Activated CD4-positive, alpha-beta memory T cell treated with anti-CD3 and anti-CD28 coated beads, Interleukin-2, amount 10 ng/mL, durations not matched to agents 7 days and 5 days (primary cell): ENCODE results near the gene CLCN1. TPM values are rescaled to one million over a fixed set of nuclear protein-coding genes. Genes with fewer than 3 reads are reported as not detected.
A peak's percentile ranks its signal among the peaks of the same experiment; 100 is the strongest.

Experiments used
- CTCF ChIA-PET: fragments of 350-600 bp; sonication (Branson Sonifier 250); formaldehyde crosslinking; loops from one replicate; lab custom pipeline; 2021; ENCODE audit warnings: antibody characterized with exemption, inconsistent platforms; lab: Charles Lee
- POLR2A ChIA-PET: fragments of 350-600 bp; sonication (Branson Sonifier 250); formaldehyde crosslinking; loops from one replicate; lab custom pipeline; 2021; ENCODE audit warnings: antibody characterized with exemption; lab: Charles Lee
- DNase-seq: peaks from one replicate; pipeline ENCODE4 v3.0.0-alpha.2; 2020
- H3K27ac Mint-ChIP-seq: one replicate; pipeline ENCODE4 v1.8.0; 2021; ENCODE audit warnings: mild to moderate bottlenecking, mixed read lengths
- H3K27me3 Mint-ChIP-seq: one replicate; pipeline ENCODE4 v1.8.0; 2021; ENCODE audit warnings: mixed read lengths
- H3K36me3 Mint-ChIP-seq: one replicate; pipeline ENCODE4 v1.8.0; 2021; ENCODE audit warnings: low read depth, mixed read lengths
- H3K4me1 Mint-ChIP-seq: one replicate; pipeline ENCODE4 v1.8.0; 2021; ENCODE audit warnings: mixed read lengths
- H3K4me3 Mint-ChIP-seq: one replicate; pipeline ENCODE4 v1.8.0; 2021; ENCODE audit warnings: mild to moderate bottlenecking, mixed read lengths
- H3K9me3 Mint-ChIP-seq: one replicate; pipeline ENCODE4 v1.8.0; 2021; ENCODE audit warnings: mixed read lengths
- total RNA-seq, 2 experiments: library from RNA; stranded (reverse); gene quantifications; one replicate each; pipeline ENCODE4 v1.2.3, GENCODE V29; 2021

CLCN1 gene
- total RNA-seq, 2 experiments from 2014 or later: 0.10 TPM; not detected in 1

DNA sequence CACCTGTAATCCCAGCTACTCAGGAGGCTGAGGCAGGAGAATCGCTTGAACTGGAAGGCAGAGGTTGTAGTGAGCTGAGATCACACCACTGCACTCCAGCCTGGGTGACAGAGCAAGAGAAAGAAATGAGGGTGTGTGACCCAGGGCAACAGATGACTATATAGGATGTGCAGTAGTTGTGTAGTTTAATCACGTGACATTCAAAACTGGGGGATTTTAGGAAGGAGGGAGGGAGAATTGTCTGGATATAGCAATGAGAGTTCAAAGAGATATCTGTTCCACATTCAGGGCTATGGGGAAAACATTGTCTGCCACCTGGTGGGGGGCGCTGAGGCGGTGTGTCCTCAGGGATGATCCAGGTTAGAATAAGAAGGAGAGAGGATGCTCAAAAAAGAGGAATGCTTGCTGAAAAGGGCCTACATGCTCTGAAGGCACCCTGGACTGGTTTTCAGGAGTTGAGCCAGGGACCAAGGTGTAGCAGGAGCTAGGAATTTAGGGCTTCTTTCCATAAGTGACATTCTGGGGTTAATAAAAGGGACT is 57.4 kb downstream of the CLCN1 start:
- no peaks in the 10 kb centered on the region for H3K27me3 Mint-ChIP-seq
- no peak overlapping the region for H3K27ac Mint-ChIP-seq
- POLR2A ChIA-PET: no interaction called here
- H3K4me1 Mint-ChIP-seq: peaks cover 63% of the 10 kb centered on the region
- H3K36me3 Mint-ChIP-seq: peaks cover 5% of the 10 kb centered on the region
- CTCF ChIA-PET: interaction anchor here (2.0 kb wide), 1 partner anchor 28 kb away, joined by 6 read pairs; no protein-coding TSS in a partner anchor
- no peak overlapping the region for H3K4me3 Mint-ChIP-seq
- no peaks in the 10 kb centered on the region for H3K9me3 Mint-ChIP-seq
- DNase-seq: no peak

DNA sequence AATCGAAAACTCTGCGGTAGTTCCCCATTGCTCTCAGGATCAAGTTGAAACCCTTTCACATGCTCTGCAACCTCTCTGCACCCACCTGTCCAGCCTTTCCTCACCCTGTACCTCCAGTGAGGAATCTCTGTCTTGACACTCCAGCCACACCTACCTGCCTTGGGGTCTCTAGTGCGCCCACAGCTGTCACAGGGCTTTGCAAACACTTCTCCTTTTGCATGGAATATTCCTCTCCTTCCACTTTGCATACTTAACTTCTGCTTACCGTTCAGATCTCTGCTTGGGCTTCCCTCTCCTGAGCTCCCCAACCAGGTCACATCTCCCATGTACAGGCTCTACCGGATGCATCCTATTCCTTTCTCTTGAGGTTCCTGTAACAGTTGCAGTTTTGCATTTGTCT is 58.6 kb downstream of the CLCN1 start:
- H3K27me3 Mint-ChIP-seq: no peaks in the 10 kb centered on the region
- ChIA-PET CTCF (interaction anchor here (1.1 to 2.7 kb wide), 8 partner anchors 9 to 159 kb away, joined by 3 to 14 read pairs (median 8); partner anchors contain the start of gene CASP2), POLR2A (interaction anchor here (0.7 to 2.6 kb wide), 8 partner anchors 10 to 111 kb away, joined by 3 to 12 read pairs (median 6); partner anchors contain the start of gene GSTK1)
- H3K4me1 Mint-ChIP-seq: peaks cover 76% of the 10 kb centered on the region
- peaks cover 5% of the 10 kb centered on the region for H3K36me3 Mint-ChIP-seq
- no peak for DNase-seq
- H3K4me3 Mint-ChIP-seq: no peak overlapping the region
- H3K27ac Mint-ChIP-seq: peak overlapping the region; percentile 90
- H3K9me3 Mint-ChIP-seq: no peaks in the 10 kb centered on the region

DNA sequence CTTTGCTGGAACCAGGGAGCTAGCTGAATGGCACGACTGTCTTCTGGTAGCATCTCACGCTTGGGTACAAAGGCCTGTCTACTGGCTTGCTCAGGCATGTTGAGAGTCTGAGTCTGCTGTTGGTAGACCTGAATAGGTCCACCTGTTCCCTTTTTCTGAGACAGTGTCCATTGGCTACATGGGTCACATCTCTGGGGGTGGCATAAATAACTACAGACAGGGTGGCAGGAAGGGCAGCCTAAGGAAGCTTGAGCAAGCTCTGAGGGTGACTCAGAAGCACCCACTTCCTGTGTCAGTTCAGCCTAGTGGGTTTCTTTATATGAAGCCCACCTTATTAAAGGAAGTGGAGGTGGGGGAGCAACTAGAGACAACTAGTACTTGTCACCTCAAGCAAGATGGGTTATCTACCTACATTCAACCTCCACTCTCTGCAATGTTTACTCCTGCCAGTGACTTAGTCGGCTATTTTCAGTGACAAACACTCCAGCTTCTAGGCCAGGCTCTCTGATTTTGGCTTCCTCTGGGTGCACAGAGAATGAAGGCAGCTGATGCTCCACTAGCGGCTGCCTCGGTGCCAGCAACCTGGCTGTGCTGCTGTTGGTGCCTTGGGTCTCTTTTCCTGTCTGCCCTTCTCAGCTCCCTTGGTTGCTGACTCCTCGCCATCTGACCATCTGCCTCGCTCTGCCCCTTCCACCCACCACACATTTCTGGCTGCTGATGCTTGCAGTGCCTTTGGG is 59.6 kb downstream of the CLCN1 start:
- H3K4me3 Mint-ChIP-seq: no peak overlapping the region
- no peaks in the 10 kb centered on the region for H3K9me3 Mint-ChIP-seq
- POLR2A ChIA-PET: interaction anchor here (0.6 to 2.6 kb wide), 14 partner anchors 9 to 135 kb away, joined by 3 to 12 read pairs (median 4); partner anchors contain the start of genes CASP2 and GSTK1
- H3K36me3 Mint-ChIP-seq: peaks cover 5% of the 10 kb centered on the region
- peak; percentile 56 for DNase-seq
- H3K27ac Mint-ChIP-seq: peak overlapping the region; percentile 90
- H3K4me1 Mint-ChIP-seq: peaks cover 79% of the 10 kb centered on the region
- CTCF ChIA-PET: interaction anchor here (0.6 to 2.7 kb wide), 15 partner anchors 8 to 591 kb away, joined by 3 to 14 read pairs (median 3); partner anchors contain the start of gene CASP2
- no peaks in the 10 kb centered on the region for H3K27me3 Mint-ChIP-seq

DNA sequence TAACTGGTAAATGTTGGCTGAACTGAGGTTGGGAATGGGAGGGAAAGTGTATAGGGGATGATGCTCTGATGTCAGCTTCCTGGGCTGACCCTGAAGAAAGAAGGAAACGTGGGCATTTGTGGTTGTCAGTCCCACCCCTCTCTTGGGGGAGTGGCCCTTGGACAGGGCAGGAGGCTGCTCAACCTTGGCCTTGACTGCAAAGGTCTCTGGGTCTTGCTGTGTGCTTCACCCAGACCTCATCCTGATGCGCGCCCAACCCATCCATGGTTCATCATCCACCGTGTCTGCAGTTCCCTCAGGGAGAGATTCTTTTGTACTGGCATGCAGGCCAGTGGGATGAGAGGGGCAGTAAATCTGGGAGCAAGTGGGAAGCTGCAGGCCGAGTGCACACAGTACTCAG is 60.5 kb downstream of the CLCN1 start:
- Mint-ChIP-seq H3K4me1 (peaks cover 74% of the 10 kb centered on the region), H3K4me3 (no peak overlapping the region), H3K36me3 (peaks cover 5% of the 10 kb centered on the region), H3K27ac (peak overlapping the region; percentile 90), H3K9me3 (no peaks in the 10 kb centered on the region), H3K27me3 (no peaks in the 10 kb centered on the region)
- no peak for DNase-seq
- ChIA-PET CTCF (interaction anchor here (1.1 to 2.7 kb wide), 4 partner anchors 8 to 40 kb away, joined by 3 to 14 read pairs (median 12); no protein-coding TSS in a partner anchor), POLR2A (interaction anchor here (1.3 to 2.6 kb wide), 5 partner anchors 12 to 127 kb away, joined by 3 to 12 read pairs (median 10); partner anchors contain the start of gene GSTK1)

DNA sequence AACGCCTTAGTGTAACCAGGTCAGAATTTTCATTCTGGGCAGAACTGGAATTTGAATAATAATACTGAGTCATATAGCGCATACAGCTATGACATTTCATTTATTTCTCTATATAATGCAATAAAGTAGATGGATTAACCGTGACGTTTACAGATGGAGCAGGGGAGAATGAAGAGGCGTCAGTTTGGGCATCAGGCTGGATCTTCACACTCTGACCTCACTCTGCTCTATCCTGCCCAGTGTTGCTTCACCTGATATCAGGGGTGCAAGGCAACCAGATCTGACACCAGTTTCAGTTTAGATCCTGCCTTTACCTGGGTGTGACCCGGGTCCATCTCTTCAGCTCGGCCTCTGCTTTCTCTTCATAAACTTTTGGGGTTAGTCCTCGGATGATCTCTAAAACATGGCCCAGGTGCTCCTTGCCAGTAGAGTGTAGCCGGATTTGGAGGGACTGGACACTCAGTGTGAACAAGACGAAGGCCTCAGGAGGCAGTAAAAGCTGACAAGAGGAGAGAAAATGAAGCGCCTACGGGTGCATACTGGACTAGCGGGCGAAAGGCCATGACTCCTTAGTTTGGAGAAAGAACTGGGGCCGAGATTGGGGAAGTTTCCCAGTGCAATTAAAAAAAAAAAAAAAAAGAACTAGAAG is 63.8 kb downstream of the CLCN1 start:
- peak; percentile 39 for DNase-seq
- no peaks in the 10 kb centered on the region for H3K27me3 Mint-ChIP-seq
- peak overlapping the region; percentile 91 for H3K27ac Mint-ChIP-seq
- peaks cover 49% of the 10 kb centered on the region for H3K4me1 Mint-ChIP-seq
- H3K36me3 Mint-ChIP-seq: peaks cover 3% of the 10 kb centered on the region
- no peaks in the 10 kb centered on the region for H3K9me3 Mint-ChIP-seq
- CTCF ChIA-PET: interaction anchor here (0.6 to 3.6 kb wide), 49 partner anchors 8 to 1775 kb away, joined by 3 to 36 read pairs (median 5); partner anchors contain the start of genes CASP2, EPHA1 and GSTK1
- H3K4me3 Mint-ChIP-seq: peak overlapping the region; percentile 83
- POLR2A ChIA-PET: interaction anchor here (0.9 to 4.9 kb wide), 24 partner anchors 8 to 582 kb away, joined by 3 to 23 read pairs (median 5); partner anchors contain the start of genes CASP2 and GSTK1

DNA sequence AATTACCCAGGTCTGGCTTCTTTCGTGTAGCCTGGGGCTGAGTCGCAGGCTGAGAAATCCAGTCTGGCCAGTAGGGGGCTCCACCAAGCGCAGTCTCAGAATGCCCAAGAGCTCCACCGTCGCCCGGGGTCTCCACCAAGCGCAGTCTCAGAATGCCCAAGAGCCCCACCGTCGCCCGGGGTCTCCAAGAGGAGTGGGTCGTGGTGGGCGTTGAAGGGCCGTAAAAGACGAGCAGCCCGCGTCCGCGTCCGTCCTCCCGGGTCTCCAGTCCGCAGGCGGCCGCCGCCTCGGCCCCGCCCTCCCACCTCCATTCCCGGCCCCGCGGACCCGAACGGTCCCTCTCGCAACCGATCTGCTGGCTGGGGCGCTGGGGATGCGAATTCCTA is 64.3 kb downstream of the CLCN1 start:
- POLR2A ChIA-PET: interaction anchor here (0.6 to 4.9 kb wide), 25 partner anchors 8 to 582 kb away, joined by 3 to 23 read pairs (median 5); partner anchors contain the start of genes CASP2 and GSTK1
- CTCF ChIA-PET: interaction anchor here (0.6 to 3.6 kb wide), 47 partner anchors 9 to 1776 kb away, joined by 3 to 36 read pairs (median 5); partner anchors contain the start of genes CASP2, EPHA1 and GSTK1
- Mint-ChIP-seq H3K27me3 (no peaks in the 10 kb centered on the region), H3K36me3 (peaks cover 3% of the 10 kb centered on the region), H3K9me3 (no peaks in the 10 kb centered on the region), H3K4me3 (peak overlapping the region; percentile 83), H3K27ac (peak overlapping the region; percentile 91), H3K4me1 (peaks cover 43% of the 10 kb centered on the region)
- DNase-seq: peak; percentile 90

DNA sequence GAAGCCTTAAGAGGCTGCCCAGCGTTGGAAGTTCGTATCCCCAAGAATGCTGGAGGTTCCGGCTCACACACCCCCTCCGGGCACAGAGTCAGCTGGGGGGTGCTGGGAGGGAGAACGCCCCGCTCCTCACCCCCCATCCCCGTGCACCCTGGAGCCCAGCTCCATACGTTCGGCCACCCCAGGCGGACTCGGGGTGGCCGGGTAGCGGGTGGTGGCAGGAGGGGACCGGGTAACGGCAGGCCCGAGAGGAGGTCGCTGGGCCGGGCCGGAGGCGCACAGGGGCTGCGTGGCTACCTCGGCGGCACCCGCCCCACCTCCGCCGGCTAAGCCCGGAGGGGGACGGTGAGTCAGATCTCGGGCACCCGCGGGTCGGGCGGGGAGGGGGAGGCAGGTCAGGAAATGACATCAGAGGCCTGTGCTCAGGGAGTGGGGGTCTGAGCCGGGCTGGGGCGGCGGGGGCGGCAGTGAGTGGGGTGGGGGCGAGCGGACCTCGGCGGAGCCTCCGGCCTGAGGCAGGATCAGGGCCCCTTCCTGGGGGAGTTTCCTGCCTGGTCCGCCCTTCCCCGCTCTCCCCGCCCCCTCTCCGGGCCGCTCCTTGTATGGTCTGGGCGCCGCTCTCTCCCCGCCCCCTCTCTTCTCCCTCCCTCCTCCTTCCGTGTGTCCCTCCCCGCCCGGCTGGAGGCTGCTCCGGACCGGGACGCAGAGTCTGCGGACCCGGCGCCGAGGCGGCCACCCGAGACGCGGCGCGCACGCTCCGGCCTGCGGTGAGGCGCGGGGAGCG is 64.9 kb downstream of the CLCN1 start, which contains the start of gene ZYX:
ZYX (plus strand) TSS at position 700 of the 781 bp plus-strand sequence. CDS start 227 bp downstream, outside the sequence.
- H3K9me3 Mint-ChIP-seq: no peaks in the 10 kb centered on the region
- no peaks in the 10 kb centered on the region for H3K27me3 Mint-ChIP-seq
- POLR2A ChIA-PET: interaction anchor here (0.6 to 4.9 kb wide), 24 partner anchors 9 to 583 kb away, joined by 3 to 23 read pairs (median 4); partner anchors contain the start of genes CASP2 and GSTK1
- CTCF ChIA-PET: interaction anchor here (0.6 to 3.6 kb wide), 35 partner anchors 8 to 853 kb away, joined by 3 to 36 read pairs (median 6); partner anchors contain the start of genes CASP2 and EPHA1
- H3K27ac Mint-ChIP-seq: peak within 1 kb of the TSS; percentile 91
- peak; percentile 91 for DNase-seq
- peaks cover 38% of the 10 kb centered on the region for H3K4me1 Mint-ChIP-seq
- peaks cover 3% of the 10 kb centered on the region for H3K36me3 Mint-ChIP-seq
- peak within 1 kb of the TSS; percentile 83 for H3K4me3 Mint-ChIP-seq

DNA sequence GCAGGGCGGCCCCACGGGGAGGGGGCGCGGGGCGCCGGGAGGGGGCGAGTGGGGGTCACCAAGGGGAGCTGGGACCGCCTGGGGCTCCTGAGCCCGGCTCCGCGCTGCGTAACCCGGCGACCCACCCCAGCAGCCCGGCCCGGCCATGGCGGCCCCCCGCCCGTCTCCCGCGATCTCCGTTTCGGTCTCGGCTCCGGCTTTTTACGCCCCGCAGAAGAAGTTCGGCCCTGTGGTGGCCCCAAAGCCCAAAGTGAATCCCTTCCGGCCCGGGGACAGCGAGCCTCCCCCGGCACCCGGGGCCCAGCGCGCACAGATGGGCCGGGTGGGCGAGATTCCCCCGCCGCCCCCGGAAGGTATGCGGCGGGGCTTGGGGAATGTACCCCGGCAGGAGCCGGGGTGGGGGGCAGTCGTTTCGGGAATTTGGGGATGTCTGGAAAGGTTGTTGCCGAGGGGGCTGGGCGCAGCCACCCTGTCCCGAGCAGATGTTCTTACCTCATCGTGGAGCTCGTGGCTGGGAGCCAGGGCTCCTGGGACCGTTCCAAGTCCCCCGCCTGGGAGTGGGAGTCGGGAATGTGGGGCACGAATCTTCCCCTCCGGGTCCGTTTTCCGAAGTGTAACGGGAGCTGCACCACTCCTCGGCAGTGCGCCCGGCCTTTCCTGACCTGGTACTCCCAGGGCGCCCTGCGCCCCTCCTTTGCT is 65.7 kb downstream of the CLCN1 start:
- DNase-seq: no peak
- H3K9me3 Mint-ChIP-seq: no peaks in the 10 kb centered on the region
- H3K4me1 Mint-ChIP-seq: peaks cover 30% of the 10 kb centered on the region
- POLR2A ChIA-PET: interaction anchor here (1.0 to 4.9 kb wide), 6 partner anchors 11 to 142 kb away, joined by 3 to 23 read pairs (median 9); partner anchors contain the start of gene GSTK1
- peaks cover 3% of the 10 kb centered on the region for H3K36me3 Mint-ChIP-seq
- CTCF ChIA-PET: interaction anchor here (1.6 kb wide), 1 partner anchor 141 kb away, joined by 7 read pairs; no protein-coding TSS in a partner anchor
- H3K4me3 Mint-ChIP-seq: no peak overlapping the region
- H3K27ac Mint-ChIP-seq: peak overlapping the region; percentile 68
- no peaks in the 10 kb centered on the region for H3K27me3 Mint-ChIP-seq

DNA sequence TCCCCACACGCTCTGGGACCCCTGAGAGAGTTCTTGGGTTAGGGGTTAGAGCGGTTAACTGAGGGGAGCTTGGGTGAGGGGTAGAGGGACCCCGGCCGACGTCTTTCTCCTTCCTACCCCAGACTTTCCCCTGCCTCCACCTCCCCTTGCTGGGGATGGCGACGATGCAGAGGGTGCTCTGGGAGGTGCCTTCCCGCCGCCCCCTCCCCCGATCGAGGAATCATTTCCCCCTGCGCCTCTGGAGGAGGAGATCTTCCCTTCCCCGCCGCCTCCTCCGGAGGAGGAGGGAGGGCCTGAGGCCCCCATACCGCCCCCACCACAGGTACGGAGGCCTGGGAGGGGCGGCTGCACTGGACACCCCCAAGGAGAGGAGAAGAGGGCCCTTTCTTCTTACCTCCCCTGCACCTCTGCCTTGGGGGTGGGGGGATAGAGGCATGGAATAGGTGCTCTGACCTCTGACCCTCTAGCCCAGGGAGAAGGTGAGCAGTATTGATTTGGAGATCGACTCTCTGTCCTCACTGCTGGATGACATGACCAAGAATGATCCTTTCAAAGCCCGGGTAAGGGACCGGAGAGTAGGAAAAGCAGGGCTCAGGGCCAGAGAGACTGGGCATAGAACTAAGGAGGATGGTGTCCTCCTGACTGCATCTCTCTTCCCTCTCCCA is 66.3 kb downstream of the CLCN1 start:
- CTCF ChIA-PET: interaction anchor here (1.6 kb wide), 1 partner anchor 142 kb away, joined by 7 read pairs; no protein-coding TSS in a partner anchor
- no peak for DNase-seq
- Mint-ChIP-seq H3K36me3 (peaks cover 2% of the 10 kb centered on the region), H3K27me3 (no peaks in the 10 kb centered on the region), H3K4me1 (peaks cover 23% of the 10 kb centered on the region), H3K4me3 (no peak overlapping the region), H3K27ac (peak overlapping the region; percentile 68), H3K9me3 (no peaks in the 10 kb centered on the region)
- POLR2A ChIA-PET: interaction anchor here (1.0 to 4.9 kb wide), 5 partner anchors 10 to 137 kb away, joined by 3 to 23 read pairs (median 4); partner anchors contain the start of gene GSTK1

DNA sequence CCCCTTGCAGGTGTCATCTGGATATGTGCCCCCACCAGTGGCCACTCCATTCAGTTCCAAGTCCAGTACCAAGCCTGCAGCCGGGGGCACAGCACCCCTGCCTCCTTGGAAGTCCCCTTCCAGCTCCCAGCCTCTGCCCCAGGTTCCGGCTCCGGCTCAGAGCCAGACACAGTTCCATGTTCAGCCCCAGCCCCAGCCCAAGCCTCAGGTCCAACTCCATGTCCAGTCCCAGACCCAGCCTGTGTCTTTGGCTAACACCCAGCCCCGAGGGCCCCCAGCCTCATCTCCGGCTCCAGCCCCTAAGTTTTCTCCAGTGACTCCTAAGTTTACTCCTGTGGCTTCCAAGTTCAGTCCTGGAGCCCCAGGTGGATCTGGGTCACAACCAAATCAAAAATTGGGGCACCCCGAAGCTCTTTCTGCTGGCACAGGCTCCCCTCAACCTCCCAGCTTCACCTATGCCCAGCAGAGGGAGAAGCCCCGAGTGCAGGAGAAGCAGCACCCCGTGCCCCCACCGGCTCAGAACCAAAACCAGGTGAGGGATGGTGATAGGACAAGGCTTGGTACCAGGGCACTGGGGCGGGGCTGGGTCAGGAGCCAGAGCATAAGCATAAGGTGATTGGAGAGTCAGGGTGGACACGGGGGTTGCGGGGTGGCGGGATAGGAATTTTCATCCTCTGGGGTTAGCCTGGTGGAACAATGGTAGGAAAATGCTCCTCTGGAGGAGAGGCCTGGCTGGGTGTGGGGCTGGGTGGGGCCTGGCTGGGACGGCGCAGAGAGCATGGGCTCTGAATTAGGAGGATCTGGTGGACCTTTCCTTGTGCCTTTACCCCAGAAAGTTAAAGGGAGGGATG is 67.1 kb downstream of the CLCN1 start:
- H3K4me3 Mint-ChIP-seq: no peak overlapping the region
- peak overlapping the region; percentile 68 for H3K27ac Mint-ChIP-seq

More for the DNA sequence above, 67.1 kb downstream of the CLCN1 start:
- H3K9me3 Mint-ChIP-seq: no peaks in the 10 kb centered on the region
- no peaks in the 10 kb centered on the region for H3K27me3 Mint-ChIP-seq
- ChIA-PET POLR2A (interaction anchor here (1.0 to 3.8 kb wide), 6 partner anchors 8 to 137 kb away, joined by 3 to 20 read pairs (median 12); partner anchors contain the start of gene EPHA1), CTCF (interaction anchor here (1.4 to 3.4 kb wide), 6 partner anchors 7 to 143 kb away, joined by 5 to 20 read pairs (median 9); no protein-coding TSS in a partner anchor)
- peaks cover 6% of the 10 kb centered on the region for H3K36me3 Mint-ChIP-seq
- no peak for DNase-seq
- peaks cover 26% of the 10 kb centered on the region for H3K4me1 Mint-ChIP-seq
